Stimulated activated CD4-positive, alpha-beta T cell treated with anti-CD3 and anti-CD28 coated beads, TNF-alpha, amount 100 ng/mL, for 48 hours (primary cell): ENCODE measurements around the gene MYO5A.
"Not testable (repeated sequence)": the region's sequence is repeated elsewhere in the genome, so short reads cannot be mapped to it uniquely, and the experiment has no call there.

Experiments used
- DNase-seq, 3 donors: peaks; one replicate each; pipeline ENCODE4 v3.0.0-alpha.2; 2020; ENCODE audit warnings: low read depth in 3 of 3

MYO5A gene

GRCh38 chr15:52540374-52541012 lies 11.8 kb upstream of the MYO5A start:
- no peak for DNase-seq

- DNase-seq, result no peak
Measured at GRCh38 chr15:52537459-52537858, 8.8 kb upstream of the MYO5A start.

GRCh38 chr15:52532427-52532826 lies 3.7 kb upstream of the MYO5A start:
- DNase-seq, result no peak

- DNase-seq, result no peak
Measured at GRCh38 chr15:52529940-52530339, 1.3 kb upstream of the MYO5A start.

DNA sequence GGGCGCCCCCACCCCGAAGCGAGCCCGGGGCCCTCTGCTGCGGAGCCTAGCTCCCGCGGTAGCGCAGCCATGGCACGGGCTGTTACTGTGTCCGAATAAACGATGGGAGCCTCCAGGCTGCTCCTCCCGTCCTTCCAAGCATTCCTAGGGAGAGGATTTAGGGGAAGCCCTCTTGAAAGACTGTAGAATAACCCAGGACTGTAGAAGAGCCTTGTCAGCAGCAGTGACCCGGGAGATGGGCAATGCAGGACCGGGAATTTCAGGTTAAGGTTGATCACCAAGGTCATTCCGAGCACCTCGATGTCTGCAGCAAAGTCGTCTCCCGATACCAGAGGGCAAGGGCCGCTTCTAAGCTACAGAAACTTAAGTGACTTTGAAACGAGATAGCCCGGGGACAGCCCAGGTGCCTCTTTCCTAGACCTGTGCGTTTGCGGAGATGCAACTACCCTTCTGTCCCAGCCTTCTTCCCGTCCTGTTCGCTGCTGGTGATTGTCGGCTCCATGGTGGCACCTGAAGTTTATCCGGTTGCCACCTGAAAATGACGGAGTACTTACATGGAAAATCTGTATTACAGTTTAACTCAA lies 753 bp upstream of the MYO5A start:
- peak in 1 of 3 donors; percentile 22 for DNase-seq

DNA sequence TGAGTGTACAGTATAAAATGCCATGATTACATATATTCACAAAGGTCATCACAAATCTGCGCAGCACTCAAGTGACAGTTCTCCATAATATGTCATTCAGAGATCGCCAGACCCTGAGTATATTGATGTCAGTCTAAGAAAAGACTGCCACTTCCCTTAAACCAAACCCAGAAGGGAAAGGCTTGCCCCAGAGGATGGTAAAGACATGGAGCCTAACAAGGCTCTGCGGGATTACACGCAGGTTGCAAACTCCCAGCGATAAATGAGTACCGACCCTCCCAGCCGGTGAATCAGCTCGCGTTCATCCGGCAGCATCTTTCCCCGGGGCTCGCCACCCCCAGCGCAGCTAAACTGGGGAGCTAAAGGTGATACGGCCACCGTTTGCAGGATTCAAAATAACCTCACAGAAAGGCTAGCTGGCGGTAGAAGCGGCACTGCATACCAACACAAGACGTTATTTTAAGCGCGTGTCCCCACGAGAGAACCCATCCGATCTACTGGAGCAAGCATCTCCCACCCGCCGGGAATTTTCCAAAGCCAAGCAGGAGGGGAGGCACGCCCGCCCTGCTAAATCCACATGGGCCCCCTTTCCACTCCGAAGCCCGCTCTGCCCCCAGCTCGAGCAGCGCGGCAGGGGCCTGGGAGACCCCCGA lies 643 bp downstream of the MYO5A start:
- peak; percentile 26 to 39 (median 35) for DNase-seq

DNA sequence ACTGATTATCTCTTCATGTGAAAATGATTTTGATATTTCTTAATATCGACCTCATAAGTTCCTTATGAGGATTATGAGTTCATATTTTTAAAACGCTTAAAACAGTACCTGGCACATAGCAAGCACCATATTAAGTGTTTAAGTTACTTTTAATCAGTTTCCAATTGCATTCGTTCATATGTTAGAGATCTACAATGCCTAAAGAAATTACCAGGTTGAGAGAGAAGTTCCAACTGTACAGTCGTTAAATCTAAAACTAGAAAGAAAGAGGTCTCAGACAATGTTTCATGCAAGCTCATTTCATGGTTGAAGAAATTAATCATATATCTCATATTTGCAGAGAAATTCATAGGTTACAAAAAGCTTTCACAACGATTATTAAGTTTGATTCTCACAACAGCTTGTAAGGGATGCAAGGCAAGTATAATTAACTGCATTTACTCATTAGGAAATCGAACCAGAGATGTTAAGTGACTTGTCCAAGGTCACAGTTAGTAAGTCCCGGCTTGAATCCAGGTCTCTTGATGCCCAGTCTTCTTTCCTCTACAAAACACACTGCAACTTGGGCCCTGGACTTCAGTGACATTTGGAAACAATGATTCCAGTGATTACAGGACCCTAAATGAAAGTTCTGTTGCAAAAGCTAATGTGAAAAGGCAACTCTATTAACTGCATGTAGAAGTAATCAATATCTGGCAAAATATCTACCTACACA lies 1.3 kb downstream of the MYO5A start:
- no peak for DNase-seq

- no peak for DNase-seq
Measured at GRCh38 chr15:52524223-52525136, 4.2 kb downstream of the MYO5A start.

DNA sequence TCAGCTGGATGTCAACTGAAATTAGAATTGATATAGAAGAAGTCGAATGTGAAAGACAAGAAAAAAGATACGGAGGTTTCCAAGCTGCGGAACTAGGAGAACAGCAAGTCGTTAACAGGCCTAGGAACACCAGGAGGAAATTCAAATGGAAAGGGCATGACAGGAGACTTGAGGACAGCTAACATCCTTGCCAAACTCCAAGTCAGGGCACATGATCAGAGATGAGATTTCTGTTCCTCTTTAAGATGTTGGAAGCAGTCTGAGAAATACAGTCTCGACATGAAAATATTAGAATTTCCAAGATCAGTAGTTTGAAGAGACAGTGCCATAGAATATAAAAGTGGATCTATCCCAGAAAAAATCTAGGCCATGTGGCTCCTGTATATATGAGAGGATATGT lies 5.0 kb downstream of the MYO5A start:
- no peak for DNase-seq

GRCh38 chr15:52523192-52523591 lies 5.5 kb downstream of the MYO5A start:
- DNase-seq, result no peak

- DNase-seq, result no peak
Measured at GRCh38 chr15:52521682-52522081, 7.0 kb downstream of the MYO5A start.

DNA sequence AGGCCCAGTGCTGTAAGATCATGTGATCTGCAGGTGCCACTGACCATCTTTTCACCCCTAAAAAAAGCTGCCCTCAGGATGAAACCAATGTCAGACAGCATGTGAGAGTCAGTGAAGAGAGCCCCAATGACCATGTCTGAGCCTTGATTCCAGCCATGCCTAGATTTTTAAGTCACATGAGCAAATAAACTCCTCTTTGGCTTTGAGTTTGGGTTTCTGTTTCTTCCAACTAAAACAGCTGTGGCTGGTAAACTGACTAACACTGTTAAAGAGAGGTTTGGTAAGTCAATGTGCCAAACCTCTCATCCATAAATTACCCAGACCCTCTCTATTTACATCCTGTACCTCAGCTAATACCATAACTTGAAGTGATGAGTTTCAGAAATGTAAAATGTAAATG lies 8.3 kb downstream of the MYO5A start:
- DNase-seq, result no peak

- no peak for DNase-seq
Measured at GRCh38 chr15:52518487-52519371, 10.0 kb downstream of the MYO5A start.

DNA sequence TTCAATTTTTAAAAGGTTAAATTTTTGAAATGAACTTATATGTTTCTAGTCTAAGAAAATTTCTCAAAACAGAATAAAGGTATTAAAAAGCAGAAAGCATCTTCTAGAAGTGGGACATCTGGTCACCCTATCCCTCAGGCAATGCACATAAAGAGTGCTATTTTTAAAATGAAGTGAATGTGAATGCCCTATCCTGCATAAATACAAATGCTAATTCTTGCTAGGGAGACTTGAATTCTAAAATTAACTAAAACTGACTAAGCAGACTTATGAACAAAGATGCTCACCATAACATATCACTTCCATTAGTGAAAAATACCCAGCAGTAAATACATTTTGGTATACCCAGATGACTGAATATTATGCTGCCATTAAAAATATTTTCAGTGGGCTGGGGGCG lies 11.7 kb downstream of the MYO5A start:
- DNase-seq, result no peak

DNA sequence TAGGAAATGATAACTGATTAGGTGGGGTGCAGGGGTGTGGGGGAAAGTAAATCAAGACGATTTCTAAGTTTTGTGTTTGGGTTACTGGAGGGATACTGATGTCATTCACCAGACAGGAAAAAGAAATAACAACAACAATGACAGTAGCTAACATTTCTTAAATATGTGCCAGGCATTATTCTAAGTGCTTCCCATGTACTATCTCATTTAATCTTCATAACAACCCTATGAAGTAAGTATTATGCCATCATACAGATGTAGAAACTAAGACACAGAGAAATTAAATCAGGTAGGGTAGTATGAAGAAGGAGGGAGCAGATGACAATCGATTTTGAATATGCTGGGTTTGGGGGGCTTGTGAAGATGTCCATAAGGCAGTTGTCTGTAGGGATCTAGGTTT lies 13.3 kb downstream of the MYO5A start:
- no peak for DNase-seq

GRCh38 chr15:52514482-52514881 lies 14.2 kb downstream of the MYO5A start:
- no peak for DNase-seq

DNA sequence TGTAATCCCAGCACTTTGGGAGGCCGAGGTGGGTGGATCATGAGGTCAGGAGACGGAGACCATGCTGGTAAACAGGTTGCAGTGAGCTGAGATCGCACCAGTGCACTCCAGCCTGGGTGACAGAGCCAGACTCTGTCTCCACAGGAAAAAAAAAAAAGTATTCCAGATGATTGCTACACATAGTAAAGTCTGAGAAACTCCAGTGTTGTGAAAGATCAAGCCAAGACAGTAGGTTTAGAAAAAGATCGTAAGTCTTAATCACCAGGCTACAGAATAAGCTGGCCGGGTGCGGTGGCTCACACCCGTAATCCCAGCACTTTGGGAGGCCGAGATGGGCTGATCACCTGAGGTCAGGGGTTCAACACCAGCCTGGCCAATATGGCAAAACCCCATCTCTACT lies 15.8 kb downstream of the MYO5A start:
- DNase-seq, result not testable (repeated sequence)

GRCh38 chr15:52511084-52511483 lies 17.6 kb downstream of the MYO5A start:
- no peak for DNase-seq

DNA sequence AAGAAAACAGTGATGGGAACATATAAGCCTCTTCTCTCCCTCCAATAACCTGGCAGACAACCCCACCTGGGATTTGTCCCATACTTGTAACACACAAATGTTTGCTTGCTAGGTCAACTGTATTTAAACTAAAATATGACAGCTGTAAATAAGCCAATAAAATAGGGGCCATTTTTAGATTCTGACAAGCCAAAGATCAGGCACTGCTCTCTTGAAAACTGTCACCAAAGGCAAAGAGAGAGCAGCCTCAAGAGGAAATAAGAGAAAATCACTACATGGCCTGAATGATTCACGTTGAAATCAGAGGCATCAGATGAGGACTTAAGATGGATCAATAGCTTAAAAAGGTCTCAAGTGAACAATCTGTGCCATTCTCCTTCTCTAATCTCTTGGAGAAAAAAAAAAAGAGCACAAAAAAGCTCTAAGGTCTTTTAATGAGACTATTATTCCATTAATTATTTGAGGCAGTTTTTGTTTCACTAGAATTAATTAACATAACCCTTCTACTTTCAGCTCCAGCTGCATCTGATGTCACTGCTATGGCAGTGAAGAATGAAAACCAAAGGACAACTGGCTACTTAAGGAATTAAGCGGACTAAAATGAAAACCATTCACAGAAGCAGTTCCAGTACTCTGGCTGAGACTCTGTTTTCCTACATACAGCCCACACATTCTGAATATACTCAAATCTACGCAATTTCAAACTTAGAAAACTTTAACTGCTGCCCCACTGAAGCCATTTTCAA lies 19.0 kb downstream of the MYO5A start:
- DNase-seq, result no peak

GRCh38 chr15:52506549-52506948 lies 22.1 kb downstream of the MYO5A start:
- no peak for DNase-seq
